Astrocyte (in vitro differentiated cells and primary cell): ENCODE measurements around the gene LPAR2. TPM values are rescaled to one million over a fixed set of nuclear protein-coding genes. Genes with fewer than 3 reads are reported as not detected.

Experiments used
- DNase-seq: peaks from one replicate; pipeline ENCODE4 v3.0.0-alpha.2; 2010; ENCODE audit warnings: low read depth
- FAIRE-seq: peaks from 2 replicates; lab custom pipeline; 2011; peaks lifted over from hg19 to GRCh38; lab: Jason Lieb, UNC
- H2AFZ ChIP-seq: 2 replicates; pipeline ENCODE4 v1.6.0; 2012; ENCODE audit warnings: low read depth, low read length, inconsistent platforms
- H3K27ac ChIP-seq: 2 replicates; pipeline ENCODE4 v1.5.1; 2011; ENCODE audit warnings: low read depth, low read length, inconsistent platforms
- H3K27me3 ChIP-seq: 2 replicates; pipeline ENCODE4 v1.6.0; 2011; ENCODE audit warnings: low read length, inconsistent platforms; ENCODE audit not compliant: insufficient read depth
- H3K36me3 ChIP-seq: 2 replicates; pipeline ENCODE4 v1.5.1; 2011; ENCODE audit warnings: low read length, inconsistent platforms; ENCODE audit not compliant: insufficient read depth
- H3K4me1 ChIP-seq: 2 replicates; pipeline ENCODE4 v1.5.1; 2011; ENCODE audit warnings: low read length, inconsistent platforms; ENCODE audit not compliant: insufficient read depth
- H3K4me2 ChIP-seq: 2 replicates; pipeline ENCODE4 v1.6.0; 2012; ENCODE audit warnings: low read length, inconsistent platforms
- H3K4me3 ChIP-seq: 2 replicates; pipeline ENCODE4 v1.5.1; 2011; ENCODE audit warnings: low read depth, mild to moderate bottlenecking, low read length, inconsistent platforms; ENCODE audit not compliant: insufficient read depth
- H3K79me2 ChIP-seq: 2 replicates; pipeline ENCODE4 v1.6.0; 2012; ENCODE audit warnings: mild to moderate bottlenecking, low read length, inconsistent platforms; ENCODE audit not compliant: insufficient read depth
- H3K9ac ChIP-seq: 2 replicates; pipeline ENCODE4 v1.6.0; 2012; ENCODE audit warnings: mild to moderate bottlenecking, low read length, inconsistent platforms
- H3K9me3 ChIP-seq: 2 replicates; pipeline ENCODE4 v1.5.1; 2012; ENCODE audit warnings: low read depth, mild to moderate bottlenecking, low read length, inconsistent platforms; ENCODE audit not compliant: insufficient read depth
- H4K20me1 ChIP-seq: 2 replicates; pipeline ENCODE4 v1.6.0; 2012; ENCODE audit warnings: low read length, inconsistent platforms; ENCODE audit not compliant: insufficient read depth
- H3K27ac Mint-ChIP-seq: one replicate; pipeline ENCODE4 v1.8.0; 2021; ENCODE audit warnings: mild to moderate bottlenecking, mixed read lengths; ENCODE audit not compliant: unreplicated experiment
- H3K27me3 Mint-ChIP-seq: one replicate; pipeline ENCODE4 v1.8.0; 2021; ENCODE audit warnings: low read depth, mixed read lengths; ENCODE audit not compliant: unreplicated experiment
- H3K36me3 Mint-ChIP-seq: one replicate; pipeline ENCODE4 v1.8.0; 2021; ENCODE audit warnings: low read depth, mixed read lengths; ENCODE audit not compliant: unreplicated experiment
- H3K4me1 Mint-ChIP-seq: one replicate; pipeline ENCODE4 v1.8.0; 2021; ENCODE audit warnings: low read depth, mixed read lengths; ENCODE audit not compliant: unreplicated experiment
- H3K4me3 Mint-ChIP-seq: one replicate; pipeline ENCODE4 v1.8.0; 2021; ENCODE audit warnings: mild to moderate bottlenecking, moderate library complexity, mixed read lengths; ENCODE audit not compliant: unreplicated experiment
- H3K9me3 Mint-ChIP-seq: one replicate; pipeline ENCODE4 v1.8.0; 2021; ENCODE audit warnings: mild to moderate bottlenecking, mixed read lengths; ENCODE audit not compliant: unreplicated experiment
- CTCF ChIP-seq: IDR thresholded peaks from 2 replicates; pipeline ENCODE4 v1.5.1; 2011; ENCODE audit warnings: low read depth, mild to moderate bottlenecking, inconsistent platforms, low read length, moderate library complexity; ENCODE audit not compliant: insufficient read depth
- EZH2 ChIP-seq: IDR thresholded peaks from 2 replicates; pipeline ENCODE4 v1.6.1; 2012; ENCODE audit warnings: mild to moderate bottlenecking, low read length, inconsistent platforms; ENCODE audit not compliant: insufficient read depth
- total RNA-seq: library from RNA; stranded (reverse); gene quantifications from 2 replicates; pipeline ENCODE4 v1.2.1, GENCODE V29; 2021

The LPAR2 gene
- total RNA-seq, 1 donor from 2014 or later, result 20.1 TPM

- peaks cover 8% of the 10 kb centered on the region for H3K36me3 ChIP-seq
- no peaks in the 10 kb centered on the region for H3K79me2 ChIP-seq
- no peak overlapping the region for H3K4me2 ChIP-seq
- Mint-ChIP-seq H3K27ac (no peak overlapping the region), H3K4me1 (no peaks in the 10 kb centered on the region), H3K9me3 (no peaks in the 10 kb centered on the region), H3K27me3 (no peaks in the 10 kb centered on the region), H3K36me3 (peaks cover 38% of the 10 kb centered on the region), H3K4me3 (no peak overlapping the region)
- no peak overlapping the region for H3K9ac ChIP-seq
- peaks cover 6% of the 10 kb centered on the region for H4K20me1 ChIP-seq
- no peak overlapping the region for H3K4me3 ChIP-seq
- no peaks in the 10 kb centered on the region for H3K27me3 ChIP-seq
- H3K4me1 ChIP-seq, result no peaks in the 10 kb centered on the region
- TF ChIP-seq EZH2, result no peak
- TF ChIP-seq CTCF, result no peak
- no peak overlapping the region for H2AFZ ChIP-seq
- DNase-seq (no peak), FAIRE-seq (no peak)
- H3K27ac ChIP-seq, result no peak overlapping the region
- H3K9me3 ChIP-seq, result no peaks in the 10 kb centered on the region
Measured at GRCh38 chr19:19635313-19635702, 7.3 kb upstream of the LPAR2 start.

GRCh38 chr19:19634516-19635312 lies 6.7 kb upstream of the LPAR2 start:
- no peak for TF ChIP-seq EZH2
- no peak for TF ChIP-seq CTCF
- peaks cover 8% of the 10 kb centered on the region for H3K36me3 ChIP-seq
- H3K27ac ChIP-seq, result no peak overlapping the region
- Mint-ChIP-seq H3K4me1 (no peaks in the 10 kb centered on the region), H3K4me3 (no peak overlapping the region), H3K9me3 (no peaks in the 10 kb centered on the region), H3K36me3 (peaks cover 38% of the 10 kb centered on the region), H3K27me3 (no peaks in the 10 kb centered on the region), H3K27ac (no peak overlapping the region)
- H2AFZ ChIP-seq, result no peak overlapping the region
- FAIRE-seq, result no peak
- H4K20me1 ChIP-seq, result peaks cover 6% of the 10 kb centered on the region
- H3K4me2 ChIP-seq, result no peak overlapping the region
- DNase-seq, result no peak
- no peak overlapping the region for H3K9ac ChIP-seq
- no peak overlapping the region for H3K4me3 ChIP-seq
- H3K9me3 ChIP-seq, result no peaks in the 10 kb centered on the region
- no peaks in the 10 kb centered on the region for H3K79me2 ChIP-seq
- H3K27me3 ChIP-seq, result no peaks in the 10 kb centered on the region
- no peaks in the 10 kb centered on the region for H3K4me1 ChIP-seq

GRCh38 chr19:19633711-19634515 lies 5.9 kb upstream of the LPAR2 start:
- no peak for TF ChIP-seq CTCF
- TF ChIP-seq EZH2, result no peak
- Histone ChIP-seq H4K20me1 (peaks cover 6% of the 10 kb centered on the region), H3K27me3 (no peaks in the 10 kb centered on the region), H3K9ac (no peak overlapping the region), H3K36me3 (peaks cover 8% of the 10 kb centered on the region), H3K9me3 (no peaks in the 10 kb centered on the region), H3K4me3 (no peak overlapping the region), H2AFZ (no peak overlapping the region), H3K79me2 (no peaks in the 10 kb centered on the region), H3K4me1 (peaks cover under 1% of the 10 kb centered on the region), H3K4me2 (no peak overlapping the region), H3K27ac (no peak overlapping the region)
- H3K27me3 Mint-ChIP-seq, result no peaks in the 10 kb centered on the region
- no peak for DNase-seq
- no peaks in the 10 kb centered on the region for H3K4me1 Mint-ChIP-seq
- no peak overlapping the region for H3K27ac Mint-ChIP-seq
- no peak for FAIRE-seq
- H3K4me3 Mint-ChIP-seq, result no peak overlapping the region
- H3K36me3 Mint-ChIP-seq, result peaks cover 38% of the 10 kb centered on the region
- H3K9me3 Mint-ChIP-seq, result no peaks in the 10 kb centered on the region
